ENCODE measurements around the gene WNT7A. TPM values are rescaled to one million over a fixed set of nuclear protein-coding genes. Genes with fewer than 3 reads are reported as not detected.
A peak's percentile ranks its signal among the peaks of the same experiment; 100 is the strongest.

The WNT7A gene
- total and polyA plus RNA-seq, 8 donors = 0.34 to 5.5 (median 0.71) TPM

DNA sequence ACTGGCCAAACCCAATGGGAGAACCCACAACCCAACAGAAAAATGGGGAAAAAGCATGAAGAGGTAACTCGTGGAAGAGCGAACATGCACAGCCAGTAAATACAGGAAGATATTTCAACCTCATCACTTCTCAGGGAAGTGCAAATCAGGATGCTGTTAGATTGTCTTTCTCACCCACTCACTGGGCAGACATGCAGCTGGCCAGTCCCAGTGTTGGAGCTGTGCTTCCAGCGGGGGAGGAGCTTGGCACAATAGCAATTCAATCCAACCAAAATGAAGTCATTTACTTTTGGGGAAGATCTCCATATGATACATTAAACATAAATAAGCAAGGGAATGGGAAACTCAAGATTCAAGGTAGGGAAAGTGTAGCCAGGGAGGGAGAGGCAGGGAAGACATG is 12.1 kb downstream of the WNT7A start:
- intact Hi-C loops (cut with DNase I) = no loop called here
- no peaks in the 10 kb centered on the region for H3K36me3 ChIP-seq
- no peak overlapping the region for H3K27ac ChIP-seq
- H3K27me3 ChIP-seq = peaks cover 0 to 23% of the 10 kb centered on the region in 2 donors
- no peaks in the 10 kb centered on the region for H3K4me1 ChIP-seq
- ATAC-seq = no peak
- peak in 1 of 4 donors; percentile 12 for DNase-seq
- H3K9me3 ChIP-seq = peaks cover 0 to 8% of the 10 kb centered on the region in 2 donors
- H3K4me3 ChIP-seq = no peak overlapping the region
- TF ChIP-seq, protein P1, sequence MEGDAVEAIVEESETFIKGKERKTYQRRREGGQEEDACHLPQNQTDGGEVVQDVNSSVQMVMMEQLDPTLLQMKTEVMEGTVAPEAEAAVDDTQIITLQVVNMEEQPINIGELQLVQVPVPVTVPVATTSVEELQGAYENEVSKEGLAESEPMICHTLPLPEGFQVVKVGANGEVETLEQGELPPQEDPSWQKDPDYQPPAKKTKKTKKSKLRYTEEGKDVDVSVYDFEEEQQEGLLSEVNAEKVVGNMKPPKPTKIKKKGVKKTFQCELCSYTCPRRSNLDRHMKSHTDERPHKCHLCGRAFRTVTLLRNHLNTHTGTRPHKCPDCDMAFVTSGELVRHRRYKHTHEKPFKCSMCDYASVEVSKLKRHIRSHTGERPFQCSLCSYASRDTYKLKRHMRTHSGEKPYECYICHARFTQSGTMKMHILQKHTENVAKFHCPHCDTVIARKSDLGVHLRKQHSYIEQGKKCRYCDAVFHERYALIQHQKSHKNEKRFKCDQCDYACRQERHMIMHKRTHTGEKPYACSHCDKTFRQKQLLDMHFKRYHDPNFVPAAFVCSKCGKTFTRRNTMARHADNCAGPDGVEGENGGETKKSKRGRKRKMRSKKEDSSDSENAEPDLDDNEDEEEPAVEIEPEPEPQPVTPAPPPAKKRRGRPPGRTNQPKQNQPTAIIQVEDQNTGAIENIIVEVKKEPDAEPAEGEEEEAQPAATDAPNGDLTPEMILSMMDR (IDR thresholded peaks at IDR 0.05) = no peak

DNA sequence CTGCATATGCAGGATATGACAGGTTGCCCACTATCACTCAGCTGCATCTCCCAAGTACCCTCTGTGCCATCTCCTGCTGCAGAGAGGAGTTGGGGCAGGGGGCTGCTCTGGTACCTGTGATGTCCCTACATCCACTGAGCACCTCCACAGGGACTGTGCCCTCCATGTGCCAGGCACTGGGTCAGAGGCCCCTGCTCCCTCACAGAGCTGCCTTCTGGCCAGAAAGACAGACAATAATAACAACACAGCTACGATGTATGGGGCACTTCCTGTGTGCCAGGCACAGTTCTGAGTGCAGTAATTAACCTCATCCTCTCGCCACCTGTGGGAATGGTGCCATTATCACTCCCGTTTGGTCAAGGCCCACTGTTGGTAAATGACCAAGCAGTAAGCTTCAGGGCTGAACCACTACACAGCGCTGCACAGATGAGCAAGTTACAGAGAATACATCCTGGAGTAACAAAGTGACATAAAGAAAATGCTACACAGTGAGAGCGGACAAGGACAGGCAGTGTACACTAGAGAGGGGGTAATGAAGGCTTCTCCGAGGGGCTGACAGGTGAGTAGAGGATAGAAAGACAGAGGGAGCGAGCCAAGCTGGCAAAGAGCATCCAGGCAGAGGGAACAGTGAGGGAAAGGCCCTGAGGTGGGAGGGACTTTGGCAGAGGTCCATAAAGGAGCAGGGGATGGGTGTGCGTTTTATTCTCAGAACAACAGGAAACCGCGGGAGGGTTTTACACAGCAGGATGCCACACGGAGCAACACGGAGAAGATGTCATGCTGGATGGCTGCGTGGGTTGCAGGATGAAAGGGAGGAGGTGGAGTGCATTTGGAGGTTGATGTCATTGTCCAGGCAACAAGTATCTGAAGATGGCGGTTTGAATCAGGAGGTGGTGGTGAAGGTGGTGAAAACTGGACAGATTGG is 13.6 kb downstream of the WNT7A start:
- DNase-seq = no peak
- ATAC-seq = no peak
- H3K4me3 ChIP-seq = no peak overlapping the region
- peaks cover 0 to 35% of the 10 kb centered on the region in 2 donors for H3K27me3 ChIP-seq
- no peaks in the 10 kb centered on the region for H3K4me1 ChIP-seq
- intact Hi-C loops (cut with DNase I) = no loop called here
- H3K9me3 ChIP-seq = peaks cover 0 to 8% of the 10 kb centered on the region in 2 donors
- H3K27ac ChIP-seq = no peak overlapping the region
- no peaks in the 10 kb centered on the region for H3K36me3 ChIP-seq
- TF ChIP-seq, protein P1 (IDR thresholded peaks at IDR 0.05) = no peak

DNA sequence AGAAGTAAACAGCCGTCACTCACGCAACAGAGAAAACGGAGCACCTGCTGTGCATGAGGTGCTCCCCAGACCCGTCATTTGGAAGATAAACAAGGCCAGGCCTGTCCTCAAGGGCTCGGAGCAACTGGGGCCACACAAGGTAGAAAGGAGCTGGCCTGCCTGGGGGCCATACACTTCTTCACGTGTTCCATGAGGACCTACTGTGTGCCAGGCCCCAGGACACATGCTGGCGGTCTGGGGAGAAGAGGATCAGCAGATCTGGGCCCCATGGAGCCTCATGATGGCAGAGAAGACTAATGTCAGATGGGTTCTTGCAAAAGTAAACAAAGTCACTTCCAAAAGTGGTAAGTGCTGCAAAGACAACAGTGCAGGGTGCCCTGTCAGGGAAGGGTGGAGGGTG is 14.3 kb downstream of the WNT7A start:
- intact Hi-C loops (cut with DNase I) = no loop called here
- Histone ChIP-seq H3K36me3 (no peaks in the 10 kb centered on the region), H3K4me3 (no peak overlapping the region), H3K9me3 (peaks cover 0 to 3% of the 10 kb centered on the region in 2 donors), H3K27me3 (peaks cover 0 to 38% of the 10 kb centered on the region in 2 donors), H3K4me1 (no peaks in the 10 kb centered on the region), H3K27ac (no peak overlapping the region)
- ATAC-seq (no peak), DNase-seq (no peak)
- TF ChIP-seq, protein P1 (IDR thresholded peaks at IDR 0.05) = no peak

GRCh38 chr3:13865106-13865505 is 14.8 kb downstream of the WNT7A start:
- no peaks in the 10 kb centered on the region for H3K4me1 ChIP-seq
- intact Hi-C loops (cut with DNase I) = no loop called here
- ATAC-seq = no peak
- H3K36me3 ChIP-seq = no peaks in the 10 kb centered on the region
- H3K27ac ChIP-seq = no peak overlapping the region
- no peak for DNase-seq
- TF ChIP-seq, protein P1 (IDR thresholded peaks at IDR 0.05) = no peak
- H3K27me3 ChIP-seq = peaks cover 0 to 43% of the 10 kb centered on the region in 2 donors
- no peak overlapping the region for H3K4me3 ChIP-seq
- H3K9me3 ChIP-seq = no peaks in the 10 kb centered on the region

GRCh38 chr3:13863965-13864595 is 15.8 kb downstream of the WNT7A start:
- no peak overlapping the region for H3K27ac ChIP-seq
- intact Hi-C loops (cut with DNase I) = no loop called here
- H3K4me1 ChIP-seq = no peaks in the 10 kb centered on the region
- no peaks in the 10 kb centered on the region for H3K9me3 ChIP-seq
- TF ChIP-seq, protein P1 (IDR thresholded peaks at IDR 0.05) = no peak
- no peak overlapping the region for H3K4me3 ChIP-seq
- DNase-seq = no peak
- peaks cover 0 to 47% of the 10 kb centered on the region in 2 donors for H3K27me3 ChIP-seq
- H3K36me3 ChIP-seq = no peaks in the 10 kb centered on the region
- no peak for ATAC-seq
